Activated B cell treated with CpG ODN at 0.5 μM for 24 hours (primary cell): ENCODE data around the gene FAM193A. TPM values are rescaled to one million over a fixed set of nuclear protein-coding genes. Genes with fewer than 3 reads are reported as not detected.

Experiments used
- ATAC-seq: fragments of 200-7000 bp; cut with Tn5 transposase; one replicate; pipeline ENCODE4 v1.10.0; 2021; ENCODE audit warnings: low read depth, mild to moderate bottlenecking, moderate library complexity
- CTCF ChIA-PET: fragments of 350-600 bp; sonication (Branson Sonifier 250); formaldehyde crosslinking; loops from one replicate; lab custom pipeline; 2021; ENCODE audit warnings: antibody characterized with exemption; lab: Charles Lee
- POLR2A ChIA-PET: fragments of 350-600 bp; sonication (Branson Sonifier 250); formaldehyde crosslinking; loops from one replicate; lab custom pipeline; 2021; ENCODE audit warnings: antibody characterized with exemption; lab: Charles Lee
- DNase-seq: peaks from one replicate; pipeline ENCODE4 v3.0.0; 2022
- H3K27ac Mint-ChIP-seq: one replicate; pipeline ENCODE4 v1.8.0; 2020; ENCODE audit warnings: mixed read lengths
- H3K27me3 Mint-ChIP-seq: one replicate; pipeline ENCODE4 v1.8.0; 2021; ENCODE audit warnings: mixed read lengths
- H3K36me3 Mint-ChIP-seq: one replicate; pipeline ENCODE4 v1.8.0; 2021; ENCODE audit warnings: low read depth, mixed read lengths
- H3K4me1 Mint-ChIP-seq: one replicate; pipeline ENCODE4 v1.8.0; 2021; ENCODE audit warnings: mixed read lengths
- H3K4me3 Mint-ChIP-seq: one replicate; pipeline ENCODE4 v1.8.0; 2020; ENCODE audit warnings: mild to moderate bottlenecking, mixed read lengths
- H3K9me3 Mint-ChIP-seq: one replicate; pipeline ENCODE4 v1.8.0; 2020; ENCODE audit warnings: mixed read lengths
- intact Hi-C: fragments of 100-400 bp; cut with micrococcal nuclease; formaldehyde crosslinking; loops from one replicate; pipeline ENCODE4 v1.15.1; 2024
- total RNA-seq: library from RNA; stranded (reverse); gene quantifications from 2 replicates; pipeline ENCODE4 v1.2.3, GENCODE V29; 2022
- TF ChIP-seq, protein P1 (sequence below): fragments of 200-600 bp; IDR thresholded peaks from one replicate; pipeline ENCODE4 v1.8.0; 2022; ENCODE audit warnings: antibody characterized with exemption, mild to moderate bottlenecking

Gene FAM193A
- total RNA-seq, 1 donor from 2014 or later = 42.8 TPM

DNA sequence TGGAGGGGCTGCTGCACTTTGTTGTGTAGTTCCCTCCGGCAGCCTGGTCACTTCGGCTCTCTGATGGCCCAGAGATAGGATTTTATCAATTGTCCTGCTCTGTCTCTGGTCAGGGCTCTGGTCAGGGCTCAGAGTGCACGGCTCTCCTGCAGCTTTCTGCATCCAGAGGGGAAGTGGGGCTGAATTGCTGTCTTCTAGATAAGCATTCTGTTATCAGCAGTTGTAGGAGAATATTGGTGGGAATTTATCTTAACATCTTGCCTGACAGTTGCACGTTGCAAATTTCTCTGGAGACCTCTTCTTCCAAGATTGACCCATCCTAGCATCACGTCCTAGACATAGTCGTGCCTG lies 62.8 kb downstream of the FAM193A start:
- TF ChIP-seq, protein P1, sequence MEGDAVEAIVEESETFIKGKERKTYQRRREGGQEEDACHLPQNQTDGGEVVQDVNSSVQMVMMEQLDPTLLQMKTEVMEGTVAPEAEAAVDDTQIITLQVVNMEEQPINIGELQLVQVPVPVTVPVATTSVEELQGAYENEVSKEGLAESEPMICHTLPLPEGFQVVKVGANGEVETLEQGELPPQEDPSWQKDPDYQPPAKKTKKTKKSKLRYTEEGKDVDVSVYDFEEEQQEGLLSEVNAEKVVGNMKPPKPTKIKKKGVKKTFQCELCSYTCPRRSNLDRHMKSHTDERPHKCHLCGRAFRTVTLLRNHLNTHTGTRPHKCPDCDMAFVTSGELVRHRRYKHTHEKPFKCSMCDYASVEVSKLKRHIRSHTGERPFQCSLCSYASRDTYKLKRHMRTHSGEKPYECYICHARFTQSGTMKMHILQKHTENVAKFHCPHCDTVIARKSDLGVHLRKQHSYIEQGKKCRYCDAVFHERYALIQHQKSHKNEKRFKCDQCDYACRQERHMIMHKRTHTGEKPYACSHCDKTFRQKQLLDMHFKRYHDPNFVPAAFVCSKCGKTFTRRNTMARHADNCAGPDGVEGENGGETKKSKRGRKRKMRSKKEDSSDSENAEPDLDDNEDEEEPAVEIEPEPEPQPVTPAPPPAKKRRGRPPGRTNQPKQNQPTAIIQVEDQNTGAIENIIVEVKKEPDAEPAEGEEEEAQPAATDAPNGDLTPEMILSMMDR = no peak
- H3K9me3 Mint-ChIP-seq = no peaks in the 10 kb centered on the region
- H3K4me1 Mint-ChIP-seq = peaks cover 65% of the 10 kb centered on the region
- H3K27ac Mint-ChIP-seq = peak overlapping the region; percentile 85
- POLR2A ChIA-PET = interaction anchor here (0.7 to 1.3 kb wide), 9 partner anchors 63 to 454 kb away, joined by 3 to 6 read pairs (median 5); partner anchors contain the start of genes FAM193A, RNF4 and TNIP2
- H3K4me3 Mint-ChIP-seq = peak overlapping the region; percentile 67
- CTCF ChIA-PET = interaction anchor here (0.6 to 2.0 kb wide), 7 partner anchors 17 to 438 kb away, joined by 3 to 8 read pairs (median 4); no protein-coding TSS in a partner anchor
- no peak for ATAC-seq
- peaks cover 29% of the 10 kb centered on the region for H3K36me3 Mint-ChIP-seq
- H3K27me3 Mint-ChIP-seq = no peaks in the 10 kb centered on the region
- DNase-seq = no peak
- intact Hi-C loops = loop anchor here (2.0 to 10.0 kb wide), 6 partner anchors 46 to 334 kb away; partner anchors contain the start of gene FAM193A

DNA sequence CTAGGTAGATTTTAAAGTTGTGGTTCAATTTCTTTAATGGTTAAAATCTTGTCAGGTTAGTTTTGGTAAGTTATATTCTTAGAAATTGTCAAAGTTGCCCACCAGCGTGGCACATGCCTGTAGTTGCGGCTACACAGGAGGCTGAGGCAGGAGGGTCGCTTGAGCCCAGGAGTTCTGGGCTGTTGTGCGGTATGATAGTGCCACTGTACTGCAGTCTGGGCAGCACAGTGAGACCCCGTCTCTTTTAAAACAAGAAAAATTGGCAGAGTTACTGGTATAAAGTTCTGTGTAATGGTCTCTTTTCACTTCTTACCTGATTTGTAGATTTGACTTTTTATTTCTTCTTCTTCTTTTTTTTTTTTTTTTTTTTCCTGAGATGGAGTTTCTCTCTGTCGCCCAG lies 64.4 kb downstream of the FAM193A start:
- intact Hi-C loops = no loop called here
- H3K27ac Mint-ChIP-seq = peak overlapping the region; percentile 85
- TF ChIP-seq, protein P1 = no peak
- POLR2A ChIA-PET = interaction anchor here (0.6 to 0.7 kb wide), 2 partner anchors 72 to 90 kb away, joined by 3 to 9 read pairs; no protein-coding TSS in a partner anchor
- CTCF ChIA-PET = no interaction called here
- ATAC-seq (no peak), DNase-seq (no peak)
- H3K36me3 Mint-ChIP-seq = peaks cover 34% of the 10 kb centered on the region
- peak overlapping the region; percentile 12 for H3K4me3 Mint-ChIP-seq
- no peaks in the 10 kb centered on the region for H3K9me3 Mint-ChIP-seq
- H3K4me1 Mint-ChIP-seq = peaks cover 69% of the 10 kb centered on the region
- H3K27me3 Mint-ChIP-seq = no peaks in the 10 kb centered on the region

DNA sequence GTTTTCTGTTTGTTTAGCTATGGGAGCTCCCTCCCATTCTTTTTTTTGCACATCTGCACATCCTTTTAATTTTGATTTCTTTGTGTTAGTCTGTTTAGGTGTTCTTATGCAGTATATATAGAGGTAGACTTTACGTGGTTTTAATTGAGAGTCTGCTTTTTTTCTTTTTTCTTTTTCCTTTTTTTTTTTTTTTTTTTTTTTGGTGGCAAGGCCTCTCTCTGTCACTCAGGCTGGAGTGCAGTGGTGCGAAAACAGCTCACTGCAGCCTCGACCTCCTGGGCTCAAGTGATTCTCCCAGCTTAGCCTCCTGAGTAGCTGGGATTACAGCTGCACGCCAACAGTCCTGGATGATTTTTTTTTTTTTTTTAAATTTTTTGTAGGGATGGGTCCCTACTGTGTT lies 68.2 kb downstream of the FAM193A start:
- H3K27me3 Mint-ChIP-seq = no peaks in the 10 kb centered on the region
- H3K36me3 Mint-ChIP-seq = peaks cover 20% of the 10 kb centered on the region
- ATAC-seq (no peak), DNase-seq (no peak)
- H3K4me1 Mint-ChIP-seq = peaks cover 47% of the 10 kb centered on the region
- no peaks in the 10 kb centered on the region for H3K9me3 Mint-ChIP-seq
- intact Hi-C loops = no loop called here
- POLR2A ChIA-PET = interaction anchor here (0.6 to 0.7 kb wide), 2 partner anchors 124 to 596 kb away, joined by 3 to 6 read pairs; partner anchors contain the start of gene NELFA
- no peak overlapping the region for H3K4me3 Mint-ChIP-seq
- TF ChIP-seq, protein P1 = no peak
- CTCF ChIA-PET = interaction anchor here (0.7 kb wide), 1 partner anchor 50 kb away, joined by 3 read pairs; no protein-coding TSS in a partner anchor
- H3K27ac Mint-ChIP-seq = no peak overlapping the region

DNA sequence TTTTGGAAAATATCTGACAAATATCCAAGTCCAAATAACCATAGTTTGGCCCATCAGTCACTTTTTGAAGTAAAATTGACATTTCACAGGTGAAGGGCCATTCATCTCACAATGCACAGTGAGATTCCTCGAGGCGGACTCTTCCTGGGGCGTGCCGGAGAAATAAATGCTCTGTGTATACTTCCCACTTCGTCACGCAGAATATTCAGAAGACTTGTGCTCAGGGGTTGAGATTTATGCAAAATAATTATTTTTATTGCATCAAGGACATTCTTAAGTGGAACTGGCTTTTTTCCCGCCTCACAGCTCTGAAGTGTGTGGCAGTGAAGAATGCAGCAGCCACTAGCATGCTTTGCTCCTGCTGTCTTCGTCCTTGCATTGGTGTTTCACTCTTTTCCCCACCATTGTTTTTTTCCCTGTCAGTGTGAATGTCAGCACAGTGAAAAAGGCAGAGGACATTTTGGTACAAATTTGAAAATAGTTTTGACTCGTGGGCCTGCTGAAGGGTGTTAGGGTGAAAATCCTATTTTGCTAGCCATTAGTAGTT lies 70.6 kb downstream of the FAM193A start:
- CTCF ChIA-PET = no interaction called here
- Mint-ChIP-seq H3K27me3 (no peaks in the 10 kb centered on the region), H3K4me3 (no peak overlapping the region), H3K27ac (no peak overlapping the region), H3K36me3 (peaks cover 10% of the 10 kb centered on the region), H3K9me3 (no peaks in the 10 kb centered on the region), H3K4me1 (peaks cover 31% of the 10 kb centered on the region)
- POLR2A ChIA-PET = interaction anchor here (0.8 kb wide), 1 partner anchor 24 kb away, joined by 3 read pairs; no protein-coding TSS in a partner anchor
- DNase-seq (no peak), ATAC-seq (no peak)
- TF ChIP-seq, protein P1 = no peak
- intact Hi-C loops = no loop called here

DNA sequence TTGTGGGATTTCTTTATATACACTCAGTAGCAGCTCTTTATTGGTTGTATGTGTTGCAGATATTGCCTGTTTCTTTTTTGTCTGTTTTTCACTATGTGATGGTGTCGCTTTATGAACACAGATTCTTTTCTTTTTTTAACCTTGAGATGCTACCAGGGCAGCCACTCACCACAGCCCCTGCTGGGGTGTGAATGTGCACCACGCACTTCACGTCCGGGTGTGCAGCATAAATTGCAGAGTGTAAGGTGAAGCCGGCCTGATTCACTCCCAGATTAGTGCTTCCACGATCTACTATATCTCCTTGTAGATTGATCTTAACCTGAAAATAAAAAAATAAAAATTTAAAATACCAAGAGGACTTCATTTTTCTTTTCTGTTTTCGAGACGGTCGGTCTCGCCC lies 71.4 kb downstream of the FAM193A start:
- ATAC-seq = no peak
- H3K27me3 Mint-ChIP-seq = no peaks in the 10 kb centered on the region
- no peaks in the 10 kb centered on the region for H3K9me3 Mint-ChIP-seq
- no peak for DNase-seq
- no peak overlapping the region for H3K27ac Mint-ChIP-seq
- TF ChIP-seq, protein P1 = no peak
- H3K4me1 Mint-ChIP-seq = peaks cover 35% of the 10 kb centered on the region
- H3K4me3 Mint-ChIP-seq = no peak overlapping the region
- intact Hi-C loops = no loop called here
- POLR2A ChIA-PET = no interaction called here
- H3K36me3 Mint-ChIP-seq = peaks cover 10% of the 10 kb centered on the region
- CTCF ChIA-PET = no interaction called here
